GM12878 (cell line): Measurements from ENCODE around the gene BCL2. TPM values are rescaled to one million over a fixed set of nuclear protein-coding genes. Genes with fewer than 3 reads are reported as not detected.

Source experiments
- ATAC-seq: fragments of 200-7000 bp; cut with Tn5 transposase; 3 replicates; pipeline ENCODE4 v1.9.1; 2020; ENCODE audit warnings: mild to moderate bottlenecking, moderate library complexity
- BruUV-seq: library from RNA; stranded (reverse); fragments of 400-500 nt; replicated peaks from 2 replicates; lab custom pipeline; 2021; lab: Mats Ljungman, UMichigan
- CTCF ChIA-PET: fragments of 300-600 bp; sonication (Branson Sonifier 250); formaldehyde crosslinking; extraction: SDS; loops from one replicate; lab custom pipeline; 2021; ENCODE audit warnings: inconsistent platforms; lab: Yijun Ruan, JAX
- POLR2A ChIA-PET: fragments of 350-600 bp; formaldehyde crosslinking; extraction: SDS; loops from one replicate; lab custom pipeline; 2021; ENCODE audit warnings: inconsistent platforms; lab: Charles Lee
- RAD21 ChIA-PET: fragments of 300-600 bp; sonication (Branson Sonifier 250); formaldehyde crosslinking; loops from one replicate; lab custom pipeline; 2023; ENCODE audit warnings: antibody characterized with exemption; ENCODE audit not compliant: unreplicated experiment; lab: Charles Lee
- SMC1A ChIA-PET: fragments of 300-600 bp; sonication (Branson Sonifier 250); formaldehyde crosslinking; loops from one replicate; lab custom pipeline; 2023; ENCODE audit not compliant: unreplicated experiment, uncharacterized antibody; lab: Charles Lee
- DNase-seq: peaks from one replicate; pipeline ENCODE4 v3.0.0-alpha.2; 2011; ENCODE audit warnings: low read depth, low spot score
- FAIRE-seq: peaks from 3 replicates; lab custom pipeline; 2011; peaks lifted over from hg19 to GRCh38; lab: Jason Lieb, UNC
- H2AFZ ChIP-seq: 2 replicates; pipeline ENCODE4 v1.6.0; 2011; ENCODE audit warnings: low read depth, low read length, control low read depth; ENCODE audit not compliant: control insufficient read depth
- H3K27ac ChIP-seq: 2 replicates; pipeline ENCODE4 v1.5.1; 2011; ENCODE audit warnings: control low read depth; ENCODE audit not compliant: control insufficient read depth, insufficient read depth
- H3K27me3 ChIP-seq, 2 experiments: replicated peaks in 1 of 2; 2 replicates each; pipeline versions ENCODE4 v1.6.0 to v1.6.1; 2011; ENCODE audit warnings: low read length in 1 of 2; ENCODE audit not compliant: control insufficient read depth in 2 of 2, insufficient read depth in 2 of 2
- H3K36me3 ChIP-seq, 2 experiments: 2 replicates each; pipeline ENCODE4 v1.5.1; 2011; ENCODE audit warnings: low read length in 1 of 2; ENCODE audit not compliant: control insufficient read depth in 2 of 2, insufficient read depth in 2 of 2
- H3K4me1 ChIP-seq: 2 replicates; pipeline ENCODE4 v1.6.1; 2011; ENCODE audit warnings: mild to moderate bottlenecking, low read length, moderate library complexity, mixed read lengths; ENCODE audit not compliant: control insufficient read depth, insufficient read depth
- H3K4me2 ChIP-seq: 2 replicates; pipeline ENCODE4 v1.6.0; 2011; ENCODE audit warnings: control low read depth; ENCODE audit not compliant: control insufficient read depth, insufficient read depth
- H3K4me3 ChIP-seq: fragments of 200-600 bp; sonication (generic); 2 replicates; pipeline ENCODE4 v1.5.1; 2016
- H3K79me2 ChIP-seq: 2 replicates; pipeline ENCODE4 v1.6.0; 2011; ENCODE audit warnings: low read length; ENCODE audit not compliant: control insufficient read depth, insufficient read depth
- H3K9ac ChIP-seq: 2 replicates; pipeline ENCODE4 v1.8.0; 2011; ENCODE audit warnings: low read length, control low read depth, mixed read lengths; ENCODE audit not compliant: control insufficient read depth, insufficient read depth
- H3K9me3 ChIP-seq: replicated peaks from 3 replicates; pipeline ENCODE4 v1.5.1; 2011; ENCODE audit warnings: mild to moderate bottlenecking, low read length; ENCODE audit not compliant: control insufficient read depth, insufficient read depth
- H4K20me1 ChIP-seq: 2 replicates; pipeline ENCODE4 v1.6.0; 2011; ENCODE audit not compliant: control insufficient read depth, insufficient read depth
- FOS ChIP-seq: IDR thresholded peaks from 3 replicates; pipeline ENCODE4 v1.6.1; 2011; ENCODE audit warnings: borderline replicate concordance; ENCODE audit not compliant: insufficient read length; ENCODE audit errors: extremely low read depth
- PML ChIP-seq: IDR thresholded peaks from 2 replicates; pipeline ENCODE4 v1.6.1; 2012; ENCODE audit warnings: low read length, inconsistent platforms
- ZBTB4 ChIP-seq: fragments of 450-650 bp; formaldehyde crosslinking; IDR thresholded peaks from 2 replicates; pipeline ENCODE4 v1.4.0; 2022; ENCODE audit warnings: mild to moderate bottlenecking, moderate library complexity
- ZNF207 ChIP-seq: fragments of 450-650 bp; IDR thresholded peaks from 2 replicates; pipeline ENCODE4 v1.6.1; 2014; ENCODE audit warnings: antibody characterized with exemption, mild to moderate bottlenecking, borderline replicate concordance
- ZNF592 ChIP-seq: fragments of 450-650 bp; IDR thresholded peaks from 2 replicates; pipeline ENCODE4 v1.6.1; 2017; ENCODE audit warnings: mild to moderate bottlenecking, moderate library complexity
- WGBS: methylation state at CpG from one replicate; pipeline ENCODE4 v1.1.6; 2016; ENCODE audit warnings: low lambda C conversion rate; ENCODE audit not compliant: insufficient replicate concordance, insufficient coverage; ENCODE audit errors: missing lambda C conversion rate; 5-methylcytosine and 5-hydroxymethylcytosine counted together
- in situ Hi-C: fragments of 300-500 bp; cut with MboI; formaldehyde crosslinking; loops from 9 replicates; pipeline ENCODE4 v1.14.3; 2018; ENCODE audit warnings: mixed read lengths
- intact Hi-C: fragments of 100-400 bp; cut with micrococcal nuclease; formaldehyde crosslinking; loops from one replicate; pipeline ENCODE4 v1.14.2; 2022; ENCODE audit not compliant: unreplicated experiment
- polyA plus RNA-seq, 11 experiments: library from polyadenylated mRNA; depleted of rRNA in 4 of 11; unstranded in 6 of 11; stranded (reverse) in 5 of 11; fragments of >200 nt; fragmentation: Nextera tagmentation in 4 of 11; fragmentation: Illumina TruSeq in 1 of 11; extraction: Ambion mirVana in 4 of 11; extraction: Trizol in 1 of 11; gene quantifications; 1 replicate in 1 of 11; 2 replicates in 10 of 11; pipeline versions ENCODE4 v1.2.1 to v1.2.3, GENCODE V29; 2011 to 2016; ENCODE audit warnings: inconsistent platforms in 2 of 11, missing spikeins in 2 of 11, low read depth in 1 of 11
- total RNA-seq, 4 experiments: library from RNA; depleted of rRNA in 3 of 4; stranded (reverse); fragments of >200 nt in 3 of 4; fragmentation: Illumina TruSeq in 1 of 4; extraction: Trizol in 1 of 4; gene quantifications; 2 replicates each; pipeline versions ENCODE4 v1.2.1 to v1.2.3, GENCODE V29; 2013 to 2021
- TF ChIP-seq, protein P1 (sequence below): IDR thresholded peaks from 2 replicates; pipeline ENCODE4 v1.6.1; 2012; ENCODE audit warnings: mild to moderate bottlenecking, low read depth, low read length

BCL2 gene
- total and polyA plus RNA-seq, 10 of the 15 experiments (the other 5 are each of a cell fraction or from before 2014, with no cell fraction given), result 4.1 to 47.8 (median 19.3) TPM

- TF ChIP-seq ZNF592 (no peak), PML (no peak)
Measured at GRCh38 chr18:63113899-63114565, 205.5 kb downstream of the BCL2 start (continued).

GRCh38 chr18:63112706-63113105, 206.9 kb downstream of the BCL2 start:
- in situ Hi-C loops, result no loop called here
- DNase-seq, result no peak
- BruUV-seq, result no TSS peak
- ChIA-PET POLR2A (interaction anchor here (1.0 kb wide), 1 partner anchor 96 kb away, joined by 3 read pairs; no protein-coding TSS in a partner anchor), SMC1A (interaction anchor here (1.0 to 1.6 kb wide), 5 partner anchors 12 to 251 kb away, joined by 3 to 7 read pairs (median 4); no protein-coding TSS in a partner anchor), CTCF (no interaction called here), RAD21 (interaction anchor here (1.9 kb wide), 1 partner anchor 11 kb away, joined by 5 read pairs; no protein-coding TSS in a partner anchor)
- Histone ChIP-seq H2AFZ (no peak overlapping the region), H3K4me2 (no peak overlapping the region), H3K27ac (no peak overlapping the region), H3K9ac (no peak overlapping the region), H3K79me2 (no peaks in the 10 kb centered on the region), H3K27me3 (no peaks in the 10 kb centered on the region), H4K20me1 (no peaks in the 10 kb centered on the region), H3K4me1 (peaks cover 11% of the 10 kb centered on the region), H3K9me3 (peaks cover 3% of the 10 kb centered on the region; the same call in 2 of the 3 replicates), H3K4me3 (no peak overlapping the region), H3K36me3 (no peaks in the 10 kb centered on the region)
- TF ChIP-seq ZBTB4 (CRISPR knock-in tag) (no peak), FOS (no peak), ZNF207 (no peak)
- TF ChIP-seq, protein P1, sequence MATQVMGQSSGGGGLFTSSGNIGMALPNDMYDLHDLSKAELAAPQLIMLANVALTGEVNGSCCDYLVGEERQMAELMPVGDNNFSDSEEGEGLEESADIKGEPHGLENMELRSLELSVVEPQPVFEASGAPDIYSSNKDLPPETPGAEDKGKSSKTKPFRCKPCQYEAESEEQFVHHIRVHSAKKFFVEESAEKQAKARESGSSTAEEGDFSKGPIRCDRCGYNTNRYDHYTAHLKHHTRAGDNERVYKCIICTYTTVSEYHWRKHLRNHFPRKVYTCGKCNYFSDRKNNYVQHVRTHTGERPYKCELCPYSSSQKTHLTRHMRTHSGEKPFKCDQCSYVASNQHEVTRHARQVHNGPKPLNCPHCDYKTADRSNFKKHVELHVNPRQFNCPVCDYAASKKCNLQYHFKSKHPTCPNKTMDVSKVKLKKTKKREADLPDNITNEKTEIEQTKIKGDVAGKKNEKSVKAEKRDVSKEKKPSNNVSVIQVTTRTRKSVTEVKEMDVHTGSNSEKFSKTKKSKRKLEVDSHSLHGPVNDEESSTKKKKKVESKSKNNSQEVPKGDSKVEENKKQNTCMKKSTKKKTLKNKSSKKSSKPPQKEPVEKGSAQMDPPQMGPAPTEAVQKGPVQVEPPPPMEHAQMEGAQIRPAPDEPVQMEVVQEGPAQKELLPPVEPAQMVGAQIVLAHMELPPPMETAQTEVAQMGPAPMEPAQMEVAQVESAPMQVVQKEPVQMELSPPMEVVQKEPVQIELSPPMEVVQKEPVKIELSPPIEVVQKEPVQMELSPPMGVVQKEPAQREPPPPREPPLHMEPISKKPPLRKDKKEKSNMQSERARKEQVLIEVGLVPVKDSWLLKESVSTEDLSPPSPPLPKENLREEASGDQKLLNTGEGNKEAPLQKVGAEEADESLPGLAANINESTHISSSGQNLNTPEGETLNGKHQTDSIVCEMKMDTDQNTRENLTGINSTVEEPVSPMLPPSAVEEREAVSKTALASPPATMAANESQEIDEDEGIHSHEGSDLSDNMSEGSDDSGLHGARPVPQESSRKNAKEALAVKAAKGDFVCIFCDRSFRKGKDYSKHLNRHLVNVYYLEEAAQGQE, result no peak
- WGBS, result 86% methylated on average over 5 of the region's 5 CpGs
- intact Hi-C loops, result no loop called here
- no peak for ATAC-seq
- no peak for FAIRE-seq
